HG02884 (cell line): ENCODE data around the gene C1R.

Experiments
- ATAC-seq: cut with Tn5 transposase; IDR thresholded peaks from one replicate; pipeline ENCODE4 v1.9.1; 2021; ENCODE audit warnings: mild to moderate bottlenecking, moderate library complexity; ENCODE audit not compliant: unreplicated experiment

The C1R gene

DNA sequence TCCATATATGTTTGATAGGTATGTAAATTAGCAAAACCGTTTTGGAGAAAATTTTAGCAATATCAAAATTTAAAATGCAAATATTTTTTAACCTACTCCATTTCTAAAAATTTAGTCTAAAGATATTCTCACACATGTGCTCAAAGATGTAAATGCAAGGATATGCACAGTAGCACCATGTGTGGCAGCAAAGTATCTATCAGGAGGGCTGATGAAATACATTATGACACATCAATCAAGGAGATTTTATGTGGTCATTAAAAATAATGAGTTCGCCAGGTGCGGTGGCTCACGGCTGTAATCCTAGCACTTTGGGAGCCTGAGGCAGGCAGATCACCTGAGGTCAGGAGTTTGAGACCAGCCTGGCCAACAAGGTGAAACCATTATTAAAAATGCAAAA, 8.0 kb upstream of the C1R start:
- ATAC-seq = no peak

DNA sequence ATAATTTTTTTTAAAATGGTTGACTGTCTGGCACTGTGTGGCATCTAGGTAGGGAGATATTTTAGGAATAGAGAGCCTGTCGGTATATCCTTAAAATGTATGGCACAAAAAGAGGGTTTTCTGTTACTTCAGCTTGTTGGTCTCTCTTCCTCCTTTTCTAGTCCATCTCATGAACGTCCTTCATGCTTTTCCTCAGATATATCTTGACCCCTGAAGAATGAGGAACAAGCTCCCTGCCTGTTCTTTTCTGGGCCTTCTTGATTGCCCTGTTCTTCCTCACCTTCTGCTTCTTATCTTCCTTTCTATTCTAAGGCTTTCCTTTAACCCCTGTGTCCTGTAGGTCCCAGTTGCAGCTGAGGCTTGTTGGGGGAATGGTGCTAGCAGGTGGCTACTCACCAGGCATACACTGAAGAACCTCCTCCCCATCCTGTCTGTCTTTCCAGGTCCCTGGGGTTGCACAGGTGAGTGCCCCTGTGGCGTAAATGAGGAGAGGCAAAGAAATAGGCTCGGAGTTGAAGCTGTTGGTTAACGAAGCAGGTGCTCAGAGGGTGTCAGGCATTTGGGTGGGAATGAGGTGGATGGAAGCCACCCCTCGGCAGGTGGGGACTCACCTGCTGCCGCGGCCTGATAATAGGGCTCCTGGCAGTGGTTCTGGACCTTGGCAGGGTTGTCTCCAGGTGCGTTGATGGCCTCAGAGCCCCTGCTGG, 7.2 kb upstream of the C1R start:
- no peak for ATAC-seq

DNA sequence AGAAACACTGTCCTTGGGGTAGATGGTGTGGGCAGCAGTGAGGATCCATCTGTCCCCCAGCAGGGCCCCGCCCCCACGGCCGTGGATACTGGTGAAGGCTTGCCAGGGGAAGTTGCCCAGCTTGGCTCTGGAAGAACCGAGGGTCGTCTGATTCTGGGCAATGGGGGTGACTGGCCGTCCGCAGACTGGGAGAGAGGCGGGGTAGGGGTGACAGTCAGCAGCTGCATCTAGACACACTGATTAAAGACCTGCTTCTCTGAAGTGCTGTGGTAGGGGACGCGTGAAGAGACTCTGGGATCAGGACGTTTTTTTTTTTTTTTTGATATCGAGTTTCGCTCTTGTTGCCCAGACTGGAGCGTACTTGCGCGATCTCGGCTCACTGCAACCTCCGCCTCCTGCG, 4.7 kb upstream of the C1R start:
- ATAC-seq = no peak

DNA sequence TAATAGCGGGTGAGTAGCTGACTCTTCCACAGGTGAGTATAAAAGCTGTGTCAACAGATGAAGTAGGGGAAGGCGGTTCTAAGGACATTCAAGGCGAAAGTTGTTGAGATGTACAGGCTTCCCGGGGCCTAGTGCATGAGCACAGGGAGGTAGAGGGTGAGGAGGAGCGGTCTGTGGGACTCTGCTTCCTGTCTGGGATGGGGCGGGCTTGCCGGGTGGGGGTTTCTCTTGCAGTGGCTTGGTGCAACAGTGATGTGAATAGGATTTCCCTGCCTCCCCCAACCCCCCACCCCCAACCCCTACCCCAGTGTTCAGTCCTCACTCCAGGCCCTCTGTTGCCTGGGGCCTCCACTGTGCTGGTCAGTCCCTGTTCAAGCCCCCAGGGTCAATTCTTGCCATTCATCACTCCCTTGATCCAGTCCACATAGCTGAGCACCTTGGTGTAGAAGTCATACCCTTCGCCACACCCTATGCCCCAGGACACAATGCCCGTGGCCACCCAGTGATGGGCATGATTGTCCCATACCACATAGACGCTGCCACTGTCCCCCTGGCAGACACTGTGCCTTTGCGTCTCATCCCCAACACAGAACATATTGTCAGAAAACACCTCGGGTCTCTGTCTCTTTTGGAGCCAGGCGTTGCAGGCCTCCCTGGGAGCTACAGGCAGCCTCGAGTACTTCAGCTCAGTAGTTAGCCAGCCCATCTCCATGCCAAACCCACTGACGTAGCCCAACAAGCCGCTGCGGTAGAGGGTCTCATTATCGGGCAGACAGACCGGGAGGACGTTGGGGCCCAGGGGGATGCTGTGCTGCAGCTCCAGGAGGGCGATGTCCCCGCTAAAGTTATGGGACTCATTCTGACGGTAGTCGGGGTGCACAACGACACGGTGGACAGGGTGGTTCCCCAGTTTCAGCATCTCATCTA, 4.0 kb upstream of the C1R start:
- no peak for ATAC-seq

DNA sequence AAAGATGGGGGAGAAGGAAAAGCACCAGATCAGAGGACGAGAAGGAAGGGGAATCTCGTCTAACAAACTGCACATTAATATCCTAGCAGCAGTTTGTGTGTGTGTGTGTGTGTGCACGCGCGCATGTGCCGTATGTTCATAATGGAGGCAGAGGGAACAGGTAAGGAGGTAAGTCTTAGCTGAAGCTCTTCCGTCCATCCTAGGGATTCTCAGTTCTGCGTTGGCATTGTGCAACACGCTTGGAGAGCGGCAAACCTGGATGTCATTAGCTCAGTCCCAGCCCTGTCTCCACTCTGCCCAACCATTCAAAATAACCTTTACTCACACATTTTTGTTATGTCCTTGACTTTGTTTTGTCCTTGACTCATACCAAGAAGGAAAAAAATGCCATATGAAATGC, 1.6 kb upstream of the C1R start:
- ATAC-seq = no peak

DNA sequence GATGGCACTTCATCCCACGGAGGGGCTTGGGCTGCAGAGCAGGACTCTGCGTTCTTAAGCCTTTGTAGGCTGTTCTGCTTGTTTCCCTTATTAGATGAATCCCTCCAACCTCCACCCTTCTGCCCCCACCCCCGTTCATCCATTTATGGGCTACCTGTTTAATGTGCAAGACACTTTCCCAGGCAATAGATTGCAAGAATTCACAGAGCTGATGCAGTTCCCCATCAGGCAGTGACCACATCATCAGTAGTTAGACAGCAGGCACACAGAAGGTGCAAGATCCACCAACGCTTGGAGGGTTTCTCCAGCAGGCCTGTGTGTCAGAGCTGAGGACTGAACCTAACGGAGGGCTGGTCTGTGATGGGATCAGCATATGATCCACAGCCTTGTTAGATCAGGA, 1.2 kb upstream of the C1R start:
- no peak for ATAC-seq

DNA sequence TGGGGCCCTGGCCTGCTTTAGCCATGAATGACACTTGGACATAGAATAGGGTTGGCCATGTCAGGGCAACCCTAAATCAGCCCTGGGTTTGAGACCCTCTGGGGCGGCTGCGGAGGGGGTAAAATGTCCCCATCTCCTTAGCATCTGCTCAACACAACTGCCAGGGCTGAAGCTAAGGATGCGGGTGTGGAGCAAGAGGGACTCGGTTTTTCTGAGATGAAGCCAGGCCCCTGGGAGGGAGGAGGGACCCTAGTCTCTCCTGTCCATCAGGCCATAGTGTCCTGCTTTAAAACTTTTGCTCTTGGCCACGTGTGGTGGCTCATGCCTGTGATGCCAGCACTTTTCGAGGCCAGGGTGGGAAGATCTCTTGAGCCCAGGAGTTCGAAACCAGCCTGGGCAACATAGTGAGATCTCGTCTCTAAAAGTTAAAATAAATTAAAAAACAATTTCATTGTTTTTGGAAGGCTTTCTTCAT, 778 bp upstream of the C1R start:
- no peak for ATAC-seq

DNA sequence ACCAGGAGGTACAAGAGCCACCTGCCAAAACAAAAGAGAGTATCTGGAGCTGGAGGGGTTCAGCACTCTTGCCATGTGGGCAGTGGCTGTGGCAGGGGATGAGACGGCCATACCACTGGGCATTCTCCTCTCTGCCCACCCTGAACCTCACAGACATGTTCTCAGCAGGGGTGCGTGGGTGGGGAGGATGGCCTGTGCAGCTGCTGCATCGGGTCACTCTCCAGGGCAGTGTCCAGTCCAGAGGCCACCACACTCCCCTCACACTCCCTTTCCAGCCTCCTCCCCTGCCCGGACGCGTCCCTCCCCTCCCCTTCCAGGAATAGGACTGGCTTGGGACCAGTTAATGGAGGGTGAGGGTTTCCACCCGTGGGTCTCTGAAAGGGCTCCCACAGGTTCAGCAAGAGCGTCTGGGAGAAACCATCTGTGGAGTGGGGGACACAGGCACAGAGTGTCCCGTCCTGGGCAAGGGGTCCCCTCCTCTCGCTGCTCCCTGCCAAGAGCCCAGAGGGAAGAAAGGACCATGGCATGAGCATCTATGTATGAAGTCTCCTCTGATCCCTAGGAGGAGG, 501 bp downstream of the C1R start:
- ATAC-seq = no peak

DNA sequence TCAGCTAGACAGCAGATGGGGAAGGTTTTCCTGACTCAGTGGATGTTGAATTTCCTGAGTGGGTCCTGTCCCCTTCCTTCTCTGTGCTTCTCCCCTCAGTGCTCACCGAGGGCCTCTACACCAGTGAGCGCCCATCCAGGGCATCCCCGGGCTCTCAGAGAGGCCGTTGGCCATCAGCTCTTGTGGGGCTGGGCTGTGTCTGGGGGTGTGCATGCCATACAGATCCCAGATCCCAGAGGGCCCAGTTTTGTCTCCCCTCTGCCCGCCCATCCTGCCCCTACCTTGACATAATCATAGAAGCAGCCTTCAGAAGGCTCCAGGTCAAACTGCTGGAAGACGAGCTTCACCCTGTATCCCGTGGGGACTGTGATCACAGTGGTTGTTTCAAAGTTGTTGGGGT, 1.1 kb downstream of the C1R start:
- ATAC-seq = no peak

DNA sequence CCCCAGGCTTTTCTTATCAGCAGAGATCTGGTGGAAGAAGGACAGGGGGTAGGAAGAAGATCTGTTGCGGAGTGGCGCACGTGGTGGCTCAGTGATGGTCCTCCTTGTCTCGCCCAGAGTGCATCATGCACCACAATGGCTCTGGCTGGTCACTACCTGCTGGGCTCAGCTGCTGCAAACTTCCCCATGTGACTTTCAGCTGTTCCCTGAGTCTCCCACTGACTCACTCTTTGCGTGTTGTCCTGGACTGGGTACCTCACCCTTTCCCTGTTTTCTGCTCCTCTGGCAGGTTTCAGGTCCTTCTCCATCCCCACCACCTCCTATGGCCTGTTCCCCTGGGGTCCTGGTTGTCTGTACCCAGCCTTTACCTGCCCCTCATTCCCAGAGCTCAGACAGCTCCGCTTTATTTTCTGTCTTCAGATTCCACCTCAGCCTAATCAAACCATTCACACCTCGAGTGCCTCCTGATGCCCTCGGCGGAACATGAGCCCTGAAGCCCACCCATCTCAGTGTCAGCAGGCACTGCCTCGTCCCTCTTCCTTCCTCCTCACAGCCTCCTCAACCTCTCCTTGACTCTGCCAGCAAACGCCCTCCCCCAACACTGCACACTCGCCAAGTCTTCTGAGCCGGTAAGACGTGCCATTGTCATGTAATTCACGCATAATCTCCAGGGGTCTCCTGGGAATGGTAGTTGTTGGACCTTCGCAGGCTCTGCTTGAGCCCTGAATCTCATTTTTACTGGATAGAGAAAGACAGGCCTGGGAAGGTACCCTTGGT, 1.8 kb downstream of the C1R start:
- no peak for ATAC-seq

DNA sequence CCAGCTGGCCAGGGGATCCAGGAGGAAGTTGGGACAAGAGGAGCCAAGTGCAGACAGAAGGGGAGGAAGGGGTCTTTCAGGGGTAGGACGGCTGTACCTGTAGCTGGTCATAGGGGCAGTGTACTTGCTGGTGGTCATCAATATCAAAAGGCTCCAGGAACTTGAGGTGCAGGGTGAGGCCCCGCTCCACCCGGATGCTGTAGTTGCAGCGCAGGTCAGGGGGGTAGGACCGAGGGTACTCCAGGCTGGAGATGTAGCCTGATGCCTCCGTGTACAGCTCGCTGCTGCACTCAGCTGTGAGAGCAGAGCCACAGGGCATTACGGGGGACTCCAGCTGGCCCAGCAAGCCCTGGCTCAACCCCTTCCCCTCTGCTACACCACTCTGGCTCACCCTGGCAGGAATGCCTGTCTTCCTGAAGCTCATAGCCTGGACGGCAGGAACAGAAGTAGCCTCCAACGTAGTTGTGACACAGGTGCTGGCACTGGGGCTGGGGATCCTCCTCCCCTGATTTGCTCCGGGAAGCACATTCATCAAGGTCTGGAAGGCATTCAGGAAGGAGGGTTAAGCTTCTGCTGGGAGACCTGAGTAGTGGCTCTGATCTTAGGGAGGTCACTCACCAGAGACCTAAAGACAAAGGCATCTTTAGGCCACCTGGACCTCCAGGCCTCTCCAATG, 2.9 kb downstream of the C1R start:
- ATAC-seq = no peak

DNA sequence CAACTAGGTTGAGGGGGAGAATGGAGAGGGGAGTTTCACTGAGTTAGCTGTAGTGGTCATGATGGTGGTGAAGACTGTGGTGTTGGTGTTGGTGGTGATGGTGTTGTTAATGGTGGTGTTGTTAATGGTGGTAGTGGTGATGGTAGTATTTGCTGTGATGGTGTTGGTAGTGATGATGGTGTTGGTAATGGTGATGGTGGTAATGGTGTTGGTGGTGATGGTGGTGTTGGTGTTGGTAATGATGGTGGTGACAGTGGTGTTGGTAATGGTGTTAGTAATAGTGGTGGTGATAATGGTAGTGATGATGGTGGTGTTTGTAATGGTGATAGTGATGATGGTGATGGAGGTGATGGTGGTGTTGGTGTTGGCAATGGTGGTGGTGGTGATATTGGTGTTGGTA, 9.1 kb downstream of the C1R start:
- no peak for ATAC-seq

DNA sequence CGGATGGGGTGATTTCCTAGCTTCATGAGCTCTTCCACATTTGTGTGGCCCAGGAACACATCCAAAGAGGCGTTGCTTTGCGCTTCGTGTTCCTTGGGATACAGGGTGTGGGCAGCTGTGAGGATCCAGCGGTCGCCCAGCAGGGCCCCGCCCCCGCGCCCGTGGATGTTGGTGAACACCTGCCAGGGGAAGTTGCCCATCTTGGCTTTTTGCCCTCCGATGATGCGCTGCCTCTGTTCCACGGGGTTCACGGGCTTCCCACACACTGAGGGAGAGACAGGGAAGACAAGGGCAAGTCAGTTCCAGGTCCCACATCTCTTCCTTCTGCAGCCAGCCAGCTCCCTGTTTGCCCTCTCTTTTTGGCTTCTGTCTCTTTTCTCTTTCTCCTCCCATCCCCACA, 11.2 kb downstream of the C1R start:
- ATAC-seq = no peak

DNA sequence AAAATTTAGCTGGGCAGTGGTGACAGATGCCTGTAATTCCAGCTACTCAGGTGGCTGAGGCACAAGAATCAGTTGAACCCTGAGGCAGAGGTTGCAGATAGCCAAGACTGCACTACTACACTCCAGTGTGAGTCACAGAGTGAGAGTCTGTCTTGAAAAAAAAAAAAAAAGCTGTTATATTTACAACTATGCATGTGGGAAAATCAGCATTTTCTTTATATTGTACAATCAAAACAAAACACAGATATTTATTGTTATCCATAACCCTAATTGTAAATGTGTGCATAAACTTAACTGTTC, 12.5 kb downstream of the C1R start:
- ATAC-seq = no peak

DNA sequence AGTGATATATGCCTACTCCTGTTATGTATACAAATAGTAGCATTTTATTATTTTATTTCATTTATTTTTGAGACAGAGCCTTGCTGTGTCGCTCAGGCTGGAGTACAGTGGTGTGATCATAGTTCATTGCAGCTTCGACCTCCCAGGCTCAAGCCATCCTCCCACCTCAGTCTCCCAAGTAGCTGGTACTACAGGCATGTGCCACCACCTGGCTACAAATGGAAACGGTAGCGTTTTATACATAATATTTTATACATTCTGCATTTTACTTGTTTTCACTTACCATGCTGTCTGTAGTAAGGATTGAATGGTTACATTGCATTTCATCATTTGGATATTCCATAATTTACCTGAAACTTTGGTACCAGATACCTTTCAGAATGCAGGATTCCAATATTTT, 14.1 kb downstream of the C1R start:
- ATAC-seq = no peak

DNA sequence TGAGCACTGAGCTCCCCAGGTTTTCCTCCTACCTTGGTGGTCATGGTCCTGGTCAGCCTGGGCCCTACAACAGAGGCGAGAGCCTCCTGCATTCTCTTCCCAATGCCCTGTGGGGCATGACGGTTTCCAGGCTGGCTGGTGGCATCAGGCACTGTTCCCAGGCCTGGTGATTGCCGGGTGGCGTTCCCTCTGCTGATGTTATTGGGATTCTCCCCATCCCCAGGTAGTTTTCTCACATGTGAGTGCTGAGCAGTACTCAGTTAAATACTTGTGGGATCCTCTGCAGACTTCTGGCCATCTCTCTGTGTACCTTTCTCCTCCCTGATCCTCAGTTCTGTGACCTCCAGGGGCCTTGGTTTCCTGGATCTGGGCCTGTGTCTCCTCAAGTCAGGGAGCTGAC, 15.8 kb downstream of the C1R start:
- no peak for ATAC-seq

DNA sequence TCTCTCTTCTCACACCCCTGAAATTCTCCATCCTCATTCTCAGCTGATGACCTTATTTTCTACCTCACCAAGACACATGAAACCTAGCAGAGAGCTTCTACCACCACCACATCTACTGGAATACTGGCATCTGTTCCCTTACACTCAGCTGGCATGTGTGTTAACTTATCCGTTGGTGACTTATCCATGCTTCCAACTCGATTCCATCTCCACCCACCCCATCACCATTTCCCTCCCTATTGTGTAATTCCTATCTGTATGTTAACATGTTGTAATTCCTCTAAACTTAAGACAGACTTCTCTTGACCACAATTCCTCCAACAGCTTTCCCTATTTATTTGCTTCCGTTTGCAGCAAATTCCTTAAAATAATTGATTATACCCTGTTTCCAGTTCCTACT, 16.3 kb downstream of the C1R start:
- ATAC-seq = no peak

DNA sequence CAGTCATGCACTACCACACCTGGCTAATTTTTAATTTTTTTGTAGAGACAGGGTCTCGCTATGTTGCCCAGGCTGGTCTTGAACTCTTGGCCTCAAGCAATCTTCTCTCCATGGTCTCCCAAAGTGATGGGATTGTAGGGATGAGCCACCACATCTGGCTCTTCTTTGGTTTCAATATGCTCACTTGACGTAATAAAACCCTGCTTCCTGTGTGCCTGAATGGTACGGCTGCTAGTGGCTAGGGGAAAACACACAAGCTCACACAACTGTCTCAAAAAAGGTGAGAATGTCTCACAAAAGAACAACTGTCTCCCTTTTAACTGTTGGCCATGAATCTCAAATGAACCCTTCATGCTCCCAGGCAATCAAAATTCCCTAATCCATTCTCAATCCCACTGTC, 16.7 kb downstream of the C1R start:
- ATAC-seq = no peak

DNA sequence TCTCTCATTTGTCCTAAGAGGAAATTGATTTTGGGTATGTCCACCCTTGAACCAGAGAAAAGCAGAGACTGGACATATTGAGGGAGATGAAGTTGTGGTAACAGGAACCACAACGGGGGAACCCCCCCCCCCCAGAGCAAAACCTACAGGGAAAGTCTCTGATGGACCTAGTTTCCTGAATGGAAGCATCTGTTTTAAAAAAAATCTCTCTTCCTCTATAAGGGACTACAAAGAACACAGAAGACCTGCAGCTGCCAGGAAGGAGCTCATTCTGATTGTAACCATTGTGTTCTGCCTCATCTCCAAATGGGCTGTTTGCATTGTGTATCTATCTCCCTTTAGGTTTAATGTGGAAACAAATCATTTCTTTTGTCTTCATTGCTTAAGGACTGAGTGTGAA, 18.3 kb downstream of the C1R start:
- no peak for ATAC-seq

DNA sequence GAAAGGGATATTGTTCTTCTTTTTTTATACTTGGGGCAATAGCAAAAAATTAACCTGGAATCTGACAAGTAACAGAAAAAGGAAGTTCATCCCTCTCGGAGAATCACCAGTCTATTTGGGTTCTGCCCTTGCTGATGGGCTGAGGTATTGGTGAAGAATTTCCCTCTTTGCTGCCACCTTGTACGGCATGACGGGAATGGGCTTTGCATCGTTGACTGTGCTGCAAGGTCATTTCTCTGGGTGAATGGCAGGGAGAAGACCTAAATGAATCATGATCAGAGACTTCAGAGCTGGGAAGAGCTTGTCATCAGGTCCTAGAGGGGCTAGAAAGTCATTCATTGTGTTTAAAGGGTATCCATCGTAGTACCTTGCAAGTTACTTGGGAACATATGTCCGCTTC, 19.7 kb downstream of the C1R start:
- no peak for ATAC-seq

DNA sequence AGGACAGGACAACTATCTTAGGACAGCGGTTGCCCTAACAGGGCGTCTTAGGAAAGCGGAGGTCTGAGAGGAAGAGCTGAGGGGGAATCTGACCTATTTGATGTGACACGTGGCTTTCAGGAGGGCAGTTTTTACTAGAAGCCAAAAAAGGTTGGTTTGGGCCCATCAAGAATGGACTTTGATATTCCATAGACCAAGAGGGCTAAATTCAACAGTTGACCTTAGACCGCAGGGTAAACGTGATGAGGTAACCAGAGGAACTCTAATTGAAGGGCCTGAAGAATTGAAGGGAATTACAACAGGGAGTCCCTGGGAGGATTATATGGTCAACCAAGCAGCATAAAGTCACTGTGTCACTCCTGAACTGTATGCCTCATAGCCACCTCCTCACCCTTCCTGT, 20.2 kb downstream of the C1R start:
- no peak for ATAC-seq
